H9 (cell line): ENCODE measurements around the gene CRYZ. TPM values are rescaled to one million over a fixed set of nuclear protein-coding genes. Genes with fewer than 3 reads are reported as not detected.

ENCODE experiments used
- DNase-seq: peaks from one replicate; pipeline ENCODE4 v3.0.0-alpha.2; 2017
- H2AFZ ChIP-seq: one replicate; pipeline ENCODE4 v1.6.1; 2013; ENCODE audit warnings: mild to moderate bottlenecking, low read length, control low read depth, moderate library complexity
- H2AK5ac ChIP-seq: 2 replicates; pipeline ENCODE4 v1.6.1; 2013; ENCODE audit warnings: low read length, control low read depth, mixed read lengths; ENCODE audit not compliant: insufficient read length
- H2BK120ac ChIP-seq: one replicate; pipeline ENCODE4 v1.6.1; 2013; ENCODE audit warnings: low read depth, mild to moderate bottlenecking, low read length, control low read depth, inconsistent platforms; ENCODE audit not compliant: poor library complexity, severe bottlenecking
- H2BK12ac ChIP-seq: 2 replicates; pipeline ENCODE4 v1.6.1; 2013; ENCODE audit warnings: low read length, control low read depth, mixed read lengths, low read depth; ENCODE audit not compliant: insufficient read length
- H2BK15ac ChIP-seq: 2 replicates; pipeline ENCODE4 v1.6.1; 2013; ENCODE audit warnings: low read depth, low read length, control low read depth
- H2BK20ac ChIP-seq: one replicate; pipeline ENCODE4 v1.6.1; 2013; ENCODE audit warnings: low read depth, mild to moderate bottlenecking, low read length, control low read depth, inconsistent platforms; ENCODE audit not compliant: poor library complexity, severe bottlenecking
- H2BK5ac ChIP-seq: 2 replicates; pipeline ENCODE4 v1.6.1; 2013; ENCODE audit warnings: low read length, control low read depth, mixed read lengths; ENCODE audit not compliant: insufficient read length
- H3K14ac ChIP-seq: 2 replicates; pipeline ENCODE4 v1.6.1; 2013; ENCODE audit warnings: low read length, control low read depth; ENCODE audit not compliant: insufficient read depth
- H3K18ac ChIP-seq: 2 replicates; pipeline ENCODE4 v1.6.1; 2013; ENCODE audit warnings: low read depth, mild to moderate bottlenecking, mixed read lengths, low read length, control low read depth; ENCODE audit not compliant: insufficient read length
- H3K23ac ChIP-seq: 2 replicates; pipeline ENCODE4 v1.6.1; 2013; ENCODE audit warnings: low read length, control low read depth, mixed read lengths, low read depth; ENCODE audit not compliant: insufficient read length
- H3K23me2 ChIP-seq: 2 replicates; pipeline ENCODE4 v1.6.1; 2013; ENCODE audit warnings: low read depth, mild to moderate bottlenecking, mixed read lengths, low read length, control low read depth; ENCODE audit not compliant: insufficient read length, poor library complexity, severe bottlenecking
- H3K27ac ChIP-seq: 2 replicates; pipeline ENCODE4 v1.5.1; 2013; ENCODE audit warnings: low read length, control low read depth, mixed read lengths, low read depth; ENCODE audit not compliant: insufficient read length
- H3K27me3 ChIP-seq: 2 replicates; pipeline ENCODE4 v1.6.1; 2013; ENCODE audit warnings: low read length, control low read depth, inconsistent platforms; ENCODE audit not compliant: insufficient read depth
- H3K4ac ChIP-seq: 2 replicates; pipeline ENCODE4 v1.6.1; 2013; ENCODE audit warnings: low read depth, mild to moderate bottlenecking, control low read depth, inconsistent platforms, low read length, moderate library complexity
- H3K4me1 ChIP-seq: 2 replicates; pipeline ENCODE4 v1.6.1; 2013; ENCODE audit warnings: low read length, control low read depth, inconsistent platforms; ENCODE audit not compliant: insufficient read depth
- H3K4me2 ChIP-seq: 2 replicates; pipeline ENCODE4 v1.6.1; 2013; ENCODE audit warnings: low read length, control low read depth, mixed read lengths; ENCODE audit not compliant: insufficient read length, insufficient read depth
- H3K56ac ChIP-seq: 2 replicates; pipeline ENCODE4 v1.6.1; 2013; ENCODE audit warnings: low read depth, mild to moderate bottlenecking, mixed read lengths, low read length, control low read depth; ENCODE audit not compliant: insufficient read length
- H3K79me1 ChIP-seq: 2 replicates; pipeline ENCODE4 v1.6.1; 2013; ENCODE audit warnings: low read depth, mild to moderate bottlenecking, moderate library complexity, low read length, control low read depth, inconsistent platforms; ENCODE audit not compliant: insufficient read depth, poor library complexity, severe bottlenecking
- H3K79me2 ChIP-seq: 2 replicates; pipeline ENCODE4 v1.6.1; 2013; ENCODE audit warnings: low read length, control low read depth, inconsistent platforms; ENCODE audit not compliant: insufficient read depth
- H3K9ac ChIP-seq: 2 replicates; pipeline ENCODE4 v1.6.1; 2013; ENCODE audit warnings: low read length, control low read depth, mixed read lengths; ENCODE audit not compliant: insufficient read length; ENCODE audit errors: extremely low read depth
- H3K9me3 ChIP-seq: one replicate; pipeline ENCODE4 v1.6.1; 2013; ENCODE audit warnings: low read depth, low read length, inconsistent platforms; ENCODE audit not compliant: control insufficient read depth
- H3T11ph ChIP-seq: one replicate; pipeline ENCODE4 v1.6.1; 2013; ENCODE audit warnings: mild to moderate bottlenecking, low read length, control low read depth, inconsistent platforms
- H4K20me1 ChIP-seq: one replicate; pipeline ENCODE4 v1.6.1; 2013; ENCODE audit not compliant: control insufficient read depth, insufficient read length, insufficient read depth
- H4K5ac ChIP-seq: 2 replicates; pipeline ENCODE4 v1.6.1; 2013; ENCODE audit warnings: low read depth, mild to moderate bottlenecking, mixed read lengths, low read length, control low read depth; ENCODE audit not compliant: insufficient read length
- H4K8ac ChIP-seq: replicated peaks from 2 replicates; pipeline ENCODE4 v1.6.1; 2013; ENCODE audit warnings: low read length, control low read depth, mixed read lengths, low read depth; ENCODE audit not compliant: insufficient read length
- H4K91ac ChIP-seq: 2 replicates; pipeline ENCODE4 v1.6.1; 2013; ENCODE audit warnings: low read depth, mild to moderate bottlenecking, moderate library complexity, mixed read lengths, low read length, control low read depth; ENCODE audit not compliant: insufficient read length
- H3K27ac Mint-ChIP-seq, 3 experiments: 2 replicates in 2 of 3; 3 replicates in 1 of 3; pipeline ENCODE4 v1.8.0; 2020 to 2021; ENCODE audit warnings: mixed read lengths in 3 of 3, mild to moderate bottlenecking in 1 of 3, moderate library complexity in 1 of 3
- H3K27me3 Mint-ChIP-seq: 2 replicates; pipeline ENCODE4 v1.8.0; 2021; ENCODE audit warnings: low read depth, mild to moderate bottlenecking, moderate library complexity, mixed read lengths
- H3K36me3 Mint-ChIP-seq, 3 experiments: 2 replicates in 2 of 3; 3 replicates in 1 of 3; pipeline ENCODE4 v1.8.0; 2020 to 2021; ENCODE audit warnings: low read depth in 3 of 3, mixed read lengths in 3 of 3; ENCODE audit not compliant: insufficient read depth in 1 of 3
- H3K4me1 Mint-ChIP-seq, 2 experiments: 2 replicates each; pipeline ENCODE4 v1.8.0; 2020; ENCODE audit warnings: mixed read lengths in 2 of 2
- H3K4me3 Mint-ChIP-seq, 2 experiments: 2 replicates in 1 of 2; 3 replicates in 1 of 2; pipeline ENCODE4 v1.8.0; 2020 to 2021; ENCODE audit warnings: mild to moderate bottlenecking in 2 of 2, mixed read lengths in 2 of 2, moderate library complexity in 1 of 2
- H3K9me3 Mint-ChIP-seq, 2 experiments: 2 replicates in 1 of 2; 3 replicates in 1 of 2; pipeline ENCODE4 v1.8.0; 2020; ENCODE audit warnings: mild to moderate bottlenecking in 2 of 2, mixed read lengths in 2 of 2, moderate library complexity in 1 of 2
- CTCF ChIP-seq: fragments of 200-600 bp; sonication (generic); conservative IDR thresholded peaks from 3 replicates; pipeline ENCODE4 v1.8.0; 2021; ENCODE audit warnings: antibody characterized with exemption, mild to moderate bottlenecking
- WGBS: extraction: QIAGEN DNeasy Blood & Tissue Kit; methylation state at CpG from one replicate; pipeline ENCODE4 v1.1.7; 2013; ENCODE audit warnings: missing lambda C conversion rate, low lambda C conversion rate, mixed read lengths; ENCODE audit not compliant: insufficient read length; ENCODE audit errors: extremely low coverage; 5-methylcytosine and 5-hydroxymethylcytosine counted together
- total RNA-seq: library from RNA; stranded (reverse); gene quantifications from 2 replicates; pipeline ENCODE4 v1.2.1, GENCODE V29; 2021

CRYZ gene
- total RNA-seq, 1 experiment from 2014 or later, result 14.0 TPM

GRCh38 chr1:74689621-74690363 is 43.1 kb downstream of the CRYZ start:
- peak overlapping the region; percentile 91 for H2AFZ ChIP-seq
- no peak overlapping the region for H2BK20ac ChIP-seq
- no peak overlapping the region for H2BK5ac ChIP-seq
- H3K27ac ChIP-seq, result no peak overlapping the region
- H3K79me1 ChIP-seq, result no peaks in the 10 kb centered on the region
- no peak overlapping the region for H4K5ac ChIP-seq
- no peak overlapping the region for H3K56ac ChIP-seq
- peaks cover 4% of the 10 kb centered on the region in 2 experiments; a peak in 3 of 4 replicates for H3K4me1 Mint-ChIP-seq
- no peak overlapping the region for H3K9ac ChIP-seq
- TF ChIP-seq CTCF, result peak; percentile 92
- no peak overlapping the region for H4K8ac ChIP-seq
- H3T11ph ChIP-seq, result no peak overlapping the region
- H3K27ac Mint-ChIP-seq, result peak overlapping the region; percentile 37 to 72 (median 40); a peak in 5 of 7 replicates
- H2BK12ac ChIP-seq, result no peak overlapping the region
- H2BK15ac ChIP-seq, result no peak overlapping the region
- no peak overlapping the region for H3K23ac ChIP-seq
- no peak overlapping the region for H2BK120ac ChIP-seq
- H3K4me3 Mint-ChIP-seq, result no peak overlapping the region
- H3K4me1 ChIP-seq, result no peaks in the 10 kb centered on the region
- no peaks in the 10 kb centered on the region for H3K79me2 ChIP-seq
- WGBS, result no CpG with 5 or more reads among the region's 5 CpGs
- H3K27me3 ChIP-seq, result no peaks in the 10 kb centered on the region
- H3K9me3 ChIP-seq, result no peaks in the 10 kb centered on the region
- no peaks in the 10 kb centered on the region; a peak in 1 of 5 replicates for H3K9me3 Mint-ChIP-seq
- H3K4ac ChIP-seq, result no peak overlapping the region
- no peak overlapping the region for H2AK5ac ChIP-seq
- peak; percentile 41 for DNase-seq
- no peak overlapping the region for H4K91ac ChIP-seq
- H3K27me3 Mint-ChIP-seq, result no peaks in the 10 kb centered on the region; the same call in 1 of the 2 replicates
- no peak overlapping the region for H3K14ac ChIP-seq
- H3K18ac ChIP-seq, result no peak overlapping the region
- no peaks in the 10 kb centered on the region for H4K20me1 ChIP-seq
- H3K4me2 ChIP-seq, result no peak overlapping the region
- no peaks in the 10 kb centered on the region for H3K23me2 ChIP-seq
- H3K36me3 Mint-ChIP-seq, result no peaks in the 10 kb centered on the region
